Immature natural killer cell (primary cell): ENCODE results near the gene GNG14. TPM values are rescaled to one million over a fixed set of nuclear protein-coding genes. Genes with fewer than 3 reads are reported as not detected.

ENCODE experiments used
- DNase-seq, 3 donors: peaks; one replicate each; pipeline ENCODE4 v3.0.0; 2022; ENCODE audit warnings: mixed read lengths in 1 of 3
- H3K27ac Mint-ChIP-seq, 6 donors: one replicate each; pipeline ENCODE4 v1.8.0; 2020; ENCODE audit warnings: mixed read lengths in 6 of 6, mild to moderate bottlenecking in 5 of 6, inconsistent platforms in 4 of 6, moderate library complexity in 3 of 6
- H3K27me3 Mint-ChIP-seq, 3 donors: one replicate each; pipeline ENCODE4 v1.8.0; 2020 to 2021; ENCODE audit warnings: low read depth in 3 of 3, mild to moderate bottlenecking in 3 of 3, mixed read lengths in 3 of 3, moderate library complexity in 3 of 3, inconsistent platforms in 1 of 3
- H3K36me3 Mint-ChIP-seq, 3 donors: one replicate each; pipeline ENCODE4 v1.8.0; 2020; ENCODE audit warnings: mixed read lengths in 3 of 3, inconsistent platforms in 2 of 3, mild to moderate bottlenecking in 2 of 3
- H3K4me1 Mint-ChIP-seq, 2 donors: one replicate each; pipeline ENCODE4 v1.8.0; 2020; ENCODE audit warnings: inconsistent platforms in 2 of 2, mild to moderate bottlenecking in 2 of 2, mixed read lengths in 2 of 2, moderate library complexity in 1 of 2
- H3K4me3 Mint-ChIP-seq, 5 donors: one replicate each; pipeline ENCODE4 v1.8.0; 2020; ENCODE audit warnings: mild to moderate bottlenecking in 5 of 5, mixed read lengths in 5 of 5, inconsistent platforms in 3 of 5, moderate library complexity in 3 of 5
- H3K9me3 Mint-ChIP-seq, 6 donors: one replicate each; pipeline ENCODE4 v1.8.0; 2020; ENCODE audit warnings: mild to moderate bottlenecking in 6 of 6, mixed read lengths in 6 of 6, inconsistent platforms in 4 of 6, moderate library complexity in 3 of 6
- polyA plus RNA-seq, 3 donors: library from polyadenylated mRNA; unstranded; fragments of 300-500 nt; fragmentation: Illumina TruSeq; gene quantifications; one replicate each; pipeline ENCODE4 v1.2.3, GENCODE V29; 2021

GNG14 gene
- polyA plus RNA-seq, 3 donors from 2014 or later = not detected

GRCh38 chr19:12726988-12727316 is 39.2 kb downstream of the GNG14 start:
- Mint-ChIP-seq H3K4me1 (peaks cover 30 to 41% of the 10 kb centered on the region in 2 donors), H3K9me3 (no peaks in the 10 kb centered on the region), H3K27ac (no peak overlapping the region), H3K4me3 (no peak overlapping the region), H3K27me3 (peaks cover 10 to 16% (median 13%) of the 10 kb centered on the region in 3 donors), H3K36me3 (peaks cover 7 to 22% (median 13%) of the 10 kb centered on the region in 3 donors)
- DNase-seq = no peak

- no peaks in the 10 kb centered on the region for H3K9me3 Mint-ChIP-seq
- no peak overlapping the region for H3K4me3 Mint-ChIP-seq
- no peak overlapping the region for H3K27ac Mint-ChIP-seq
- DNase-seq = no peak
- peaks cover 2 to 9% (median 8%) of the 10 kb centered on the region in 3 donors for H3K27me3 Mint-ChIP-seq
- H3K36me3 Mint-ChIP-seq = peaks cover 7 to 22% (median 13%) of the 10 kb centered on the region in 3 donors
- H3K4me1 Mint-ChIP-seq = peaks cover 32 to 44% of the 10 kb centered on the region in 2 donors
These were observed 40.1 kb downstream of the GNG14 start for GRCh38 chr19:12727745-12728433.

- H3K27me3 Mint-ChIP-seq = peaks cover 12 to 16% (median 15%) of the 10 kb centered on the region in 3 donors
- peaks cover 7 to 22% (median 8%) of the 10 kb centered on the region in 3 donors for H3K36me3 Mint-ChIP-seq
- DNase-seq = no peak
- no peaks in the 10 kb centered on the region for H3K9me3 Mint-ChIP-seq
- peak overlapping the region in 2 of 6 donors; percentile 21 to 32 for H3K27ac Mint-ChIP-seq
- H3K4me3 Mint-ChIP-seq = no peak overlapping the region
- H3K4me1 Mint-ChIP-seq = peaks cover 29 to 38% of the 10 kb centered on the region in 2 donors
These were observed 42.3 kb downstream of the GNG14 start for GRCh38 chr19:12730064-12730463.

GRCh38 chr19:12731337-12731736 is 43.5 kb downstream of the GNG14 start:
- peak overlapping the region in 1 of 5 donors; percentile 15 for H3K4me3 Mint-ChIP-seq
- DNase-seq = no peak
- peaks cover 29 to 37% of the 10 kb centered on the region in 2 donors for H3K4me1 Mint-ChIP-seq
- peaks cover 7 to 22% (median 8%) of the 10 kb centered on the region in 3 donors for H3K36me3 Mint-ChIP-seq
- peaks cover 12 to 19% (median 16%) of the 10 kb centered on the region in 3 donors for H3K27me3 Mint-ChIP-seq
- no peaks in the 10 kb centered on the region for H3K9me3 Mint-ChIP-seq
- no peak overlapping the region for H3K27ac Mint-ChIP-seq

GRCh38 chr19:12733369-12734214 is 45.8 kb downstream of the GNG14 start:
- peak in 2 of 3 donors; percentile 21 to 25 for DNase-seq
- H3K36me3 Mint-ChIP-seq = peaks cover 4 to 14% (median 7%) of the 10 kb centered on the region in 3 donors
- peaks cover 46 to 54% of the 10 kb centered on the region in 2 donors for H3K4me1 Mint-ChIP-seq
- peaks cover 21 to 29% (median 21%) of the 10 kb centered on the region in 3 donors for H3K27me3 Mint-ChIP-seq
- no peaks in the 10 kb centered on the region for H3K9me3 Mint-ChIP-seq
- H3K27ac Mint-ChIP-seq = peak overlapping the region; percentile 86 to 97 (median 89)
- H3K4me3 Mint-ChIP-seq = peak overlapping the region; percentile 88 to 95 (median 91)

GRCh38 chr19:12736995-12737834 is 49.4 kb downstream of the GNG14 start, which contains the start of gene GET3:
Gene GET3 (plus strand): TSS chr19:12737497. CDS start chr19:12737506, 9 bp downstream.
- Mint-ChIP-seq H3K27me3 (peaks cover 19 to 24% (median 21%) of the 10 kb centered on the region in 3 donors), H3K4me1 (peaks cover 40 to 42% of the 10 kb centered on the region in 2 donors), H3K27ac (peak within 1 kb of the TSS; percentile 93 to 98 (median 94)), H3K4me3 (peak within 1 kb of the TSS; percentile 98 to 100 (median 99)), H3K36me3 (peaks cover 3 to 11% (median 7%) of the 10 kb centered on the region in 3 donors), H3K9me3 (no peaks in the 10 kb centered on the region)
- DNase-seq = peak; percentile 87 to 88 (median 87)

- Mint-ChIP-seq H3K27ac (peak overlapping the region; percentile 93 to 98 (median 94)), H3K4me3 (peak overlapping the region; percentile 98 to 100 (median 99)), H3K9me3 (no peaks in the 10 kb centered on the region), H3K36me3 (peaks cover 6 to 14% (median 10%) of the 10 kb centered on the region in 3 donors), H3K4me1 (peaks cover 35 to 36% of the 10 kb centered on the region in 2 donors), H3K27me3 (peaks cover 19 to 22% (median 21%) of the 10 kb centered on the region in 3 donors)
- DNase-seq = no peak
These were observed 50.1 kb downstream of the GNG14 start for GRCh38 chr19:12737835-12738351.

Other genes with a start within 250 kb of the GNG14 start
- gene ZNF443, start 247.0 kb upstream of the GNG14 start, polyA plus RNA-seq = 1 to 10 TPM in 2 of 3 donors, not detected in 1; 1.9 to 3.0 TPM
- gene ZNF709, start 203.2 kb upstream of the GNG14 start, polyA plus RNA-seq = 1 to 10 TPM; 1.1 to 2.6 (median 2.3) TPM
- gene ZNF564, start 136.5 kb upstream of the GNG14 start, polyA plus RNA-seq = 10 to 100 TPM; 14.0 to 22.6 (median 16.2) TPM
- 1 to 10 TPM; 3.1 to 8.2 (median 3.5) TPM for gene ZNF490, start 77.2 kb upstream of the GNG14 start, polyA plus RNA-seq
- 10 to 100 TPM; 10.9 to 21.3 (median 12.9) TPM for gene ZNF791, start 77.1 kb upstream of the GNG14 start, polyA plus RNA-seq
- gene MAN2B1, start 21.3 kb upstream of the GNG14 start, polyA plus RNA-seq = 10 to 100 TPM; 25.3 to 44.4 (median 27.2) TPM
- gene WDR83, start 21.2 kb upstream of the GNG14 start, polyA plus RNA-seq = 10 to 100 TPM; 19.9 to 30.1 (median 23.2) TPM
- 10 to 100 TPM; 70.8 to 76.0 (median 74.4) TPM for gene DHPS, start 6.1 kb upstream of the GNG14 start, polyA plus RNA-seq
- gene FBXW9, start 8.6 kb downstream of the GNG14 start, polyA plus RNA-seq = 1 to 10 TPM; 6.4 to 8.2 (median 8.0) TPM
- 1 to 10 TPM in 1 of 3 donors, under 1 TPM in 2; 0.46 to 4.0 (median 0.98) TPM for gene TNPO2, start 35.9 kb downstream of the GNG14 start, polyA plus RNA-seq
- gene TRIR, start 46.7 kb downstream of the GNG14 start, polyA plus RNA-seq = 100 to 1,000 TPM; 183 to 301 (median 283) TPM
- 100 to 1,000 TPM in 2 of 3 donors, 10 to 100 TPM in 1; 93.5 to 182 (median 124) TPM for gene GET3, start 49.5 kb downstream of the GNG14 start, polyA plus RNA-seq
- not detected for gene BEST2, start 63.8 kb downstream of the GNG14 start, polyA plus RNA-seq
- gene HOOK2, start 87.6 kb downstream of the GNG14 start, polyA plus RNA-seq = 1 to 10 TPM in 2 of 3 donors, not detected in 1; 2.1 to 2.5 TPM
- gene JUNB, start 103.5 kb downstream of the GNG14 start, polyA plus RNA-seq = 100 to 1,000 TPM; 620 to 796 (median 697) TPM
- gene PRDX2, start 113.8 kb downstream of the GNG14 start, polyA plus RNA-seq = 100 to 1,000 TPM; 157 to 165 (median 159) TPM
- gene THSD8, start 114.1 kb downstream of the GNG14 start, polyA plus RNA-seq = 10 to 100 TPM in 1 of 3 donors, 1 to 10 TPM in 2; 3.0 to 11.0 (median 4.5) TPM
- 10 to 100 TPM; 27.7 to 45.4 (median 37.5) TPM for gene RNASEH2A, start 118.6 kb downstream of the GNG14 start, polyA plus RNA-seq
- not detected for gene RTBDN, start 146.6 kb downstream of the GNG14 start, polyA plus RNA-seq
- under 1 TPM in 2 of 3 donors, not detected in 1; 0.28 TPM for gene MAST1, start 150.5 kb downstream of the GNG14 start, polyA plus RNA-seq
- 100 to 1,000 TPM in 1 of 3 donors, 10 to 100 TPM in 2; 72.6 to 108 (median 83.5) TPM for gene DNASE2, start 193.5 kb downstream of the GNG14 start, polyA plus RNA-seq
- 1 to 10 TPM in 1 of 3 donors, under 1 TPM in 2; 0.15 to 1.8 (median 0.20) TPM for gene KLF1, start 199.2 kb downstream of the GNG14 start, polyA plus RNA-seq
- gene GCDH, start 203.2 kb downstream of the GNG14 start, polyA plus RNA-seq = 10 to 100 TPM; 17.0 to 21.6 (median 18.4) TPM
- gene SYCE2, start 231.3 kb downstream of the GNG14 start, polyA plus RNA-seq = under 1 TPM in 1 of 3 donors, not detected in 2; 0.20 TPM
- gene FARSA, start 245.7 kb downstream of the GNG14 start, polyA plus RNA-seq = 10 to 100 TPM; 57.2 to 82.0 (median 71.1) TPM